Esophagus muscularis mucosa (tissue), 3 donors: ENCODE results near the gene MYH7B.

ENCODE experiments used
- CTCF ChIP-seq, 3 experiments: fragments of 200-600 bp in 2 of 3; fragments of 450-650 bp in 1 of 3; sonication (generic) in 2 of 3; IDR thresholded peaks; one replicate each; pipeline ENCODE4 v1.5.1; 2017 to 2019; ENCODE audit warnings: antibody characterized with exemption in 3 of 3, mild to moderate bottlenecking in 2 of 3, moderate library complexity in 1 of 3
- POLR2A ChIP-seq: fragments of 450-650 bp; IDR thresholded peaks from one replicate; pipeline ENCODE4 v1.6.1; 2017; ENCODE audit warnings: antibody characterized with exemption, moderate library complexity, mild to moderate bottlenecking, low read depth

- TF ChIP-seq CTCF (IDR thresholded peaks at IDR 0.05) (no peak), POLR2A (no peak)
Measured at GRCh38 chr20:34999021-34999451, 43.4 kb downstream of the MYH7B start.
